H9 (cell line): ENCODE data around the gene GAK. TPM values are rescaled to one million over a fixed set of nuclear protein-coding genes. Genes with fewer than 3 reads are reported as not detected.
A peak's percentile ranks its signal among the peaks of the same experiment; 100 is the strongest.
"Not testable (repeated sequence)": the region's sequence is repeated elsewhere in the genome, so short reads cannot be mapped to it uniquely, and the experiment has no call there.

Source experiments
- DNase-seq: peaks from one replicate; pipeline ENCODE4 v3.0.0-alpha.2; 2017
- H2AFZ ChIP-seq: one replicate; pipeline ENCODE4 v1.6.1; 2013; ENCODE audit warnings: mild to moderate bottlenecking, low read length, control low read depth, moderate library complexity
- H2AK5ac ChIP-seq: 2 replicates; pipeline ENCODE4 v1.6.1; 2013; ENCODE audit warnings: low read length, control low read depth, mixed read lengths; ENCODE audit not compliant: insufficient read length
- H2BK120ac ChIP-seq: one replicate; pipeline ENCODE4 v1.6.1; 2013; ENCODE audit warnings: low read depth, mild to moderate bottlenecking, low read length, control low read depth, inconsistent platforms; ENCODE audit not compliant: poor library complexity, severe bottlenecking
- H2BK12ac ChIP-seq: 2 replicates; pipeline ENCODE4 v1.6.1; 2013; ENCODE audit warnings: low read length, control low read depth, mixed read lengths, low read depth; ENCODE audit not compliant: insufficient read length
- H2BK15ac ChIP-seq: 2 replicates; pipeline ENCODE4 v1.6.1; 2013; ENCODE audit warnings: low read depth, low read length, control low read depth
- H2BK20ac ChIP-seq: one replicate; pipeline ENCODE4 v1.6.1; 2013; ENCODE audit warnings: low read depth, mild to moderate bottlenecking, low read length, control low read depth, inconsistent platforms; ENCODE audit not compliant: poor library complexity, severe bottlenecking
- H2BK5ac ChIP-seq: 2 replicates; pipeline ENCODE4 v1.6.1; 2013; ENCODE audit warnings: low read length, control low read depth, mixed read lengths; ENCODE audit not compliant: insufficient read length
- H3K14ac ChIP-seq: 2 replicates; pipeline ENCODE4 v1.6.1; 2013; ENCODE audit warnings: low read length, control low read depth; ENCODE audit not compliant: insufficient read depth
- H3K18ac ChIP-seq: 2 replicates; pipeline ENCODE4 v1.6.1; 2013; ENCODE audit warnings: low read depth, mild to moderate bottlenecking, mixed read lengths, low read length, control low read depth; ENCODE audit not compliant: insufficient read length
- H3K23ac ChIP-seq: 2 replicates; pipeline ENCODE4 v1.6.1; 2013; ENCODE audit warnings: low read length, control low read depth, mixed read lengths, low read depth; ENCODE audit not compliant: insufficient read length
- H3K23me2 ChIP-seq: 2 replicates; pipeline ENCODE4 v1.6.1; 2013; ENCODE audit warnings: low read depth, mild to moderate bottlenecking, mixed read lengths, low read length, control low read depth; ENCODE audit not compliant: insufficient read length, poor library complexity, severe bottlenecking
- H3K27ac ChIP-seq: 2 replicates; pipeline ENCODE4 v1.5.1; 2013; ENCODE audit warnings: low read length, control low read depth, mixed read lengths, low read depth; ENCODE audit not compliant: insufficient read length
- H3K27me3 ChIP-seq: 2 replicates; pipeline ENCODE4 v1.6.1; 2013; ENCODE audit warnings: low read length, control low read depth, inconsistent platforms; ENCODE audit not compliant: insufficient read depth
- H3K4ac ChIP-seq: 2 replicates; pipeline ENCODE4 v1.6.1; 2013; ENCODE audit warnings: low read depth, mild to moderate bottlenecking, control low read depth, inconsistent platforms, low read length, moderate library complexity
- H3K4me1 ChIP-seq: 2 replicates; pipeline ENCODE4 v1.6.1; 2013; ENCODE audit warnings: low read length, control low read depth, inconsistent platforms; ENCODE audit not compliant: insufficient read depth
- H3K4me2 ChIP-seq: 2 replicates; pipeline ENCODE4 v1.6.1; 2013; ENCODE audit warnings: low read length, control low read depth, mixed read lengths; ENCODE audit not compliant: insufficient read length, insufficient read depth
- H3K56ac ChIP-seq: 2 replicates; pipeline ENCODE4 v1.6.1; 2013; ENCODE audit warnings: low read depth, mild to moderate bottlenecking, mixed read lengths, low read length, control low read depth; ENCODE audit not compliant: insufficient read length
- H3K79me1 ChIP-seq: 2 replicates; pipeline ENCODE4 v1.6.1; 2013; ENCODE audit warnings: low read depth, mild to moderate bottlenecking, moderate library complexity, low read length, control low read depth, inconsistent platforms; ENCODE audit not compliant: insufficient read depth, poor library complexity, severe bottlenecking
- H3K79me2 ChIP-seq: 2 replicates; pipeline ENCODE4 v1.6.1; 2013; ENCODE audit warnings: low read length, control low read depth, inconsistent platforms; ENCODE audit not compliant: insufficient read depth
- H3K9ac ChIP-seq: 2 replicates; pipeline ENCODE4 v1.6.1; 2013; ENCODE audit warnings: low read length, control low read depth, mixed read lengths; ENCODE audit not compliant: insufficient read length; ENCODE audit errors: extremely low read depth
- H3K9me3 ChIP-seq: one replicate; pipeline ENCODE4 v1.6.1; 2013; ENCODE audit warnings: low read depth, low read length, inconsistent platforms; ENCODE audit not compliant: control insufficient read depth
- H3T11ph ChIP-seq: one replicate; pipeline ENCODE4 v1.6.1; 2013; ENCODE audit warnings: mild to moderate bottlenecking, low read length, control low read depth, inconsistent platforms
- H4K20me1 ChIP-seq: one replicate; pipeline ENCODE4 v1.6.1; 2013; ENCODE audit not compliant: control insufficient read depth, insufficient read length, insufficient read depth
- H4K5ac ChIP-seq: 2 replicates; pipeline ENCODE4 v1.6.1; 2013; ENCODE audit warnings: low read depth, mild to moderate bottlenecking, mixed read lengths, low read length, control low read depth; ENCODE audit not compliant: insufficient read length
- H4K8ac ChIP-seq: replicated peaks from 2 replicates; pipeline ENCODE4 v1.6.1; 2013; ENCODE audit warnings: low read length, control low read depth, mixed read lengths, low read depth; ENCODE audit not compliant: insufficient read length
- H4K91ac ChIP-seq: 2 replicates; pipeline ENCODE4 v1.6.1; 2013; ENCODE audit warnings: low read depth, mild to moderate bottlenecking, moderate library complexity, mixed read lengths, low read length, control low read depth; ENCODE audit not compliant: insufficient read length
- H3K27ac Mint-ChIP-seq, 3 experiments: 2 replicates in 2 of 3; 3 replicates in 1 of 3; pipeline ENCODE4 v1.8.0; 2020 to 2021; ENCODE audit warnings: mixed read lengths in 3 of 3, mild to moderate bottlenecking in 1 of 3, moderate library complexity in 1 of 3
- H3K27me3 Mint-ChIP-seq: 2 replicates; pipeline ENCODE4 v1.8.0; 2021; ENCODE audit warnings: low read depth, mild to moderate bottlenecking, moderate library complexity, mixed read lengths
- H3K36me3 Mint-ChIP-seq, 3 experiments: 2 replicates in 2 of 3; 3 replicates in 1 of 3; pipeline ENCODE4 v1.8.0; 2020 to 2021; ENCODE audit warnings: low read depth in 3 of 3, mixed read lengths in 3 of 3; ENCODE audit not compliant: insufficient read depth in 1 of 3
- H3K4me1 Mint-ChIP-seq, 2 experiments: 2 replicates each; pipeline ENCODE4 v1.8.0; 2020; ENCODE audit warnings: mixed read lengths in 2 of 2
- H3K4me3 Mint-ChIP-seq, 2 experiments: 2 replicates in 1 of 2; 3 replicates in 1 of 2; pipeline ENCODE4 v1.8.0; 2020 to 2021; ENCODE audit warnings: mild to moderate bottlenecking in 2 of 2, mixed read lengths in 2 of 2, moderate library complexity in 1 of 2
- H3K9me3 Mint-ChIP-seq, 2 experiments: 2 replicates in 1 of 2; 3 replicates in 1 of 2; pipeline ENCODE4 v1.8.0; 2020; ENCODE audit warnings: mild to moderate bottlenecking in 2 of 2, mixed read lengths in 2 of 2, moderate library complexity in 1 of 2
- CTCF ChIP-seq: fragments of 200-600 bp; sonication (generic); conservative IDR thresholded peaks from 3 replicates; pipeline ENCODE4 v1.8.0; 2021; ENCODE audit warnings: antibody characterized with exemption, mild to moderate bottlenecking
- WGBS: extraction: QIAGEN DNeasy Blood & Tissue Kit; methylation state at CpG from one replicate; pipeline ENCODE4 v1.1.7; 2013; ENCODE audit warnings: missing lambda C conversion rate, low lambda C conversion rate, mixed read lengths; ENCODE audit not compliant: insufficient read length; ENCODE audit errors: extremely low coverage; 5-methylcytosine and 5-hydroxymethylcytosine counted together
- total RNA-seq: library from RNA; stranded (reverse); gene quantifications from 2 replicates; pipeline ENCODE4 v1.2.1, GENCODE V29; 2021

Gene GAK
- total RNA-seq, 1 experiment from 2014 or later: 80.7 TPM

GRCh38 chr4:929096-929765, 2.9 kb downstream of the GAK start:
- Histone ChIP-seq H2BK5ac (no peak overlapping the region), H2BK12ac (no peak overlapping the region), H4K8ac (no peak overlapping the region), H3K56ac (no peak overlapping the region), H3K23ac (no peak overlapping the region), H2BK15ac (no peak overlapping the region), H3K27me3 (no peaks in the 10 kb centered on the region), H2BK120ac (no peak overlapping the region), H3K27ac (no peak overlapping the region), H3K4me2 (no peak overlapping the region), H3K23me2 (peaks cover 18% of the 10 kb centered on the region), H3K9ac (no peak overlapping the region), H4K20me1 (peaks cover 2% of the 10 kb centered on the region), H4K91ac (no peak overlapping the region), H4K5ac (no peak overlapping the region), H2BK20ac (no peak overlapping the region), H3K79me1 (peaks cover 25% of the 10 kb centered on the region), H3K9me3 (no peaks in the 10 kb centered on the region), H3K14ac (no peak overlapping the region), H3K4ac (no peak overlapping the region), H2AFZ (no peak overlapping the region), H3K79me2 (peaks cover 23% of the 10 kb centered on the region; the same call in 1 of the 2 replicates), H3K18ac (no peak overlapping the region), H3T11ph (no peak overlapping the region), H2AK5ac (no peak overlapping the region), H3K4me1 (peaks cover 4% of the 10 kb centered on the region; the same call in 1 of the 2 replicates)
- Mint-ChIP-seq H3K36me3 (peaks cover 0 to 2% (median 0%) of the 10 kb centered on the region in 3 experiments; a peak in 3 of 7 replicates), H3K9me3 (no peaks in the 10 kb centered on the region), H3K27me3 (no peaks in the 10 kb centered on the region), H3K27ac (peak overlapping the region in 1 of 3 experiments; percentile 74; a peak in 1 of 7 replicates), H3K4me1 (peaks cover 31% of the 10 kb centered on the region in 2 experiments), H3K4me3 (no peak overlapping the region; a peak in 1 of 5 replicates)
- WGBS: no CpG with 5 or more reads among the region's 17 CpGs
- DNase-seq: no peak
- no peak for TF ChIP-seq CTCF

GRCh38 chr4:927566-927965, 4.5 kb downstream of the GAK start:
- H3K27ac Mint-ChIP-seq, H3K56ac ChIP-seq, H2AK5ac ChIP-seq, H2BK120ac ChIP-seq, H4K5ac ChIP-seq, H4K91ac ChIP-seq, DNase-seq, H2AFZ ChIP-seq, H3K4me2 ChIP-seq, H3K27ac ChIP-seq, H3K4ac ChIP-seq, H3K9me3 ChIP-seq, H2BK12ac ChIP-seq, H3K14ac ChIP-seq, H3K9ac ChIP-seq, H3K18ac ChIP-seq, H3K9me3 Mint-ChIP-seq, H2BK15ac ChIP-seq, H3K4me1 ChIP-seq, H2BK5ac ChIP-seq, H3K27me3 Mint-ChIP-seq, H3K4me3 Mint-ChIP-seq, H3K36me3 Mint-ChIP-seq, H4K20me1 ChIP-seq, H3K27me3 ChIP-seq, H4K8ac ChIP-seq, H3T11ph ChIP-seq, H2BK20ac ChIP-seq, H3K23ac ChIP-seq: not testable (repeated sequence)
- peaks cover 15% of the 10 kb centered on the region for H3K23me2 ChIP-seq
- peaks cover 26 to 28% of the 10 kb centered on the region in 2 experiments for H3K4me1 Mint-ChIP-seq
- peaks cover 25% of the 10 kb centered on the region; the same call in 1 of the 2 replicates for H3K79me2 ChIP-seq
- peaks cover 29% of the 10 kb centered on the region for H3K79me1 ChIP-seq
- no CpG with 5 or more reads among the region's 21 CpGs for WGBS
